Esophagus squamous epithelium (tissue), 5 donors: ENCODE measurements around the gene ITIH2. TPM values are rescaled to one million over a fixed set of nuclear protein-coding genes. Genes with fewer than 3 reads are reported as not detected.

Source experiments
- DNase-seq: peaks from one replicate; lab custom pipeline; 2025; lab: John Stamatoyannopoulos, UW
- H3K27ac ChIP-seq, 4 donors: fragments of 200-600 bp; sonication (generic); one replicate each; pipeline ENCODE4 v1.5.1; 2016 to 2019; ENCODE audit warnings: mild to moderate bottlenecking in 1 of 4
- H3K27me3 ChIP-seq, 4 donors: fragments of 200-600 bp; sonication (generic); 1 replicate in 3 of 4; 2 replicates in 1 of 4; pipeline versions ENCODE4 v1.5.1 to v1.6.0; 2017 to 2021; ENCODE audit warnings: antibody characterized with exemption in 1 of 4
- H3K36me3 ChIP-seq, 3 donors: fragments of 200-600 bp; sonication (generic); one replicate each; pipeline ENCODE4 v1.5.1; 2016 to 2019
- H3K4me1 ChIP-seq, 3 donors: fragments of 200-600 bp; sonication (generic); one replicate each; pipeline ENCODE4 v1.5.1; 2017 to 2019
- H3K4me3 ChIP-seq, 4 donors: fragments of 200-600 bp; sonication (generic); 1 replicate in 3 of 4; 2 replicates in 1 of 4; pipeline ENCODE4 v1.5.1; 2016 to 2019; ENCODE audit warnings: mild to moderate bottlenecking in 2 of 4, moderate library complexity in 1 of 4
- H3K9me3 ChIP-seq, 3 donors: fragments of 200-600 bp; sonication (generic); one replicate each; pipeline ENCODE4 v1.5.1; 2016 to 2019
- CTCF ChIP-seq, 6 experiments: fragments of 450-650 bp in 4 of 6; fragments of 200-600 bp in 2 of 6; sonication (generic) in 2 of 6; IDR thresholded peaks; one replicate each; pipeline ENCODE4 v1.5.1; 2016 to 2019; ENCODE audit warnings: antibody characterized with exemption in 6 of 6, mild to moderate bottlenecking in 4 of 6, moderate library complexity in 4 of 6
- POLR2A ChIP-seq, 4 donors: fragments of 450-650 bp; IDR thresholded peaks; one replicate each; pipeline ENCODE4 v1.6.1; 2017; ENCODE audit warnings: antibody characterized with exemption in 4 of 4, mild to moderate bottlenecking in 4 of 4, moderate library complexity in 3 of 4
- WGBS, 2 donors: methylation state at CpG; one replicate each; pipeline ENCODE4 v1.1.5; 2018; 5-methylcytosine and 5-hydroxymethylcytosine counted together
- intact Hi-C: fragments of 100-400 bp; cut with DNase I; formaldehyde crosslinking; loops from one replicate; pipeline ENCODE4 v1.15.0; 2022
- total RNA-seq, 4 donors: library from RNA; depleted of rRNA; stranded (reverse); fragments of >200 nt; gene quantifications; one replicate each; pipeline ENCODE4 v1.1.0, GENCODE V29; 2016
- donor health status: DM: yes; HTN: yes; CAD: no.

The ITIH2 gene
- total RNA-seq, 4 donors from 2014 or later = not detected

GRCh38 chr10:7704071-7705016 lies 1.2 kb downstream of the ITIH2 start:
- no peaks in the 10 kb centered on the region for H3K36me3 ChIP-seq
- intact Hi-C loops = no loop called here
- no peak overlapping the region for H3K27ac ChIP-seq
- no peak overlapping the region for H3K4me3 ChIP-seq
- peaks cover 0 to 7% (median 0%) of the 10 kb centered on the region in 3 donors for H3K4me1 ChIP-seq
- no peak for DNase-seq
- 88 to 90% methylated on average over 8 of the region's 8 CpGs for WGBS, 2 donors
- H3K27me3 ChIP-seq = peaks cover 0 to 100% (median 0%) of the 10 kb centered on the region in 4 donors
- TF ChIP-seq POLR2A (IDR thresholded peaks at IDR 0.05) = no peak
- no peak for TF ChIP-seq CTCF (IDR thresholded peaks at IDR 0.05)
- H3K9me3 ChIP-seq = no peaks in the 10 kb centered on the region

- no peaks in the 10 kb centered on the region for H3K36me3 ChIP-seq
- H3K27me3 ChIP-seq = peaks cover 0 to 99% (median 0%) of the 10 kb centered on the region in 4 donors
- no peak for DNase-seq
- H3K4me1 ChIP-seq = peaks cover 0 to 7% (median 0%) of the 10 kb centered on the region in 3 donors
- intact Hi-C loops = no loop called here
- H3K4me3 ChIP-seq = no peak overlapping the region
- WGBS, 2 donors = 74 to 80% methylated on average over 3 of the region's 3 CpGs
- H3K9me3 ChIP-seq = no peaks in the 10 kb centered on the region
- no peak overlapping the region for H3K27ac ChIP-seq
- TF ChIP-seq POLR2A (IDR thresholded peaks at IDR 0.05) = no peak
- no peak for TF ChIP-seq CTCF (IDR thresholded peaks at IDR 0.05)
Observed at GRCh38 chr10:7705341-7705740, 2.2 kb downstream of the ITIH2 start.

DNA sequence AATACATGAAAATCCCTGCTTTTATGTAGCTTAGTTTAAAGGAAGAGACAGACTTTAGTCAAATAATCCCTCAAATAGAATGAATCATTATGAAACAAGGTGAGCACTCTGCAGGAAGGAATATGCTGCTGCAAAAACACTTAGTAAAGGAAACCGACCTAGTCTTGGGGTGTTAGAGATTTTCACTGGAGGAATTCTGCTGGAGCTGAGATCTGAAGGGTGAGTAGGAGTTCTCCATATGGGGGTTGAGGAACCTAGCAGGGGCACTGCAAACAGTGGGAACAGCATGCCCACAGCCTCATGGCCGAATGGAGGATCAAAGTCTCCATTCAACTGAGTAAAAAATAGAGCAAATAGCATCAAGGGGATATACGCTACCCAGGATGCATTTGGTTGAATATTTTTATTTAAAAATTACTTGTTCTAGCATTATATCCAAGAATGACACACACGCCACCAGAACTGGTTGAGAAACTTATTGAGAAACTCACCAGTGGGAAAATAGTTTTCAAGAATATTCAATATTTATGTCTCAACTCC lies 3.5 kb downstream of the ITIH2 start:
- no peak for DNase-seq
- peaks cover 0 to 7% (median 0%) of the 10 kb centered on the region in 3 donors for H3K4me1 ChIP-seq
- H3K27me3 ChIP-seq = peaks cover 0 to 95% (median 0%) of the 10 kb centered on the region in 4 donors
- no peaks in the 10 kb centered on the region for H3K9me3 ChIP-seq
- no peaks in the 10 kb centered on the region for H3K36me3 ChIP-seq
- intact Hi-C loops = no loop called here
- no peak overlapping the region for H3K27ac ChIP-seq
- no peak overlapping the region for H3K4me3 ChIP-seq
- WGBS, 2 donors = 54 to 69% methylated on average over 4 of the region's 4 CpGs
- TF ChIP-seq POLR2A (IDR thresholded peaks at IDR 0.05) (no peak), CTCF (IDR thresholded peaks at IDR 0.05) (no peak)

- H3K4me3 ChIP-seq = no peak overlapping the region
- peaks cover 0 to 7% (median 0%) of the 10 kb centered on the region in 3 donors for H3K4me1 ChIP-seq
- no peak for DNase-seq
- H3K9me3 ChIP-seq = no peaks in the 10 kb centered on the region
- H3K27me3 ChIP-seq = peaks cover 0 to 94% (median 0%) of the 10 kb centered on the region in 4 donors
- no peak overlapping the region for H3K27ac ChIP-seq
- intact Hi-C loops = no loop called here
- H3K36me3 ChIP-seq = no peaks in the 10 kb centered on the region
- TF ChIP-seq CTCF (IDR thresholded peaks at IDR 0.05) = no peak
- TF ChIP-seq POLR2A (IDR thresholded peaks at IDR 0.05) = no peak
- WGBS, 2 donors = 58 to 59% methylated on average over 4 of the region's 4 CpGs
Observed at GRCh38 chr10:7707102-7707501, 4.0 kb downstream of the ITIH2 start.
